ENCODE results near the gene LRP2.

- TF ChIP-seq CTCF (IDR thresholded peaks at IDR 0.05; ENCODE audit: insufficient read depth, low read depth, low read length) (no peak), EZH2 (IDR thresholded peaks at IDR 0.05; ENCODE audit: insufficient read depth, low read length) (no peak)
Observed at GRCh38 chr2:169259402-169259801, 102.9 kb downstream of the LRP2 start.

Data from astrocyte (in vitro differentiated cells and primary cell).